Brain microvascular endothelial cell (primary cell): ENCODE results near the gene COQ2.
"Not testable (repeated sequence)": the region's sequence is repeated elsewhere in the genome, so short reads cannot be mapped to it uniquely, and the experiment has no call there.

Experiments used
- DNase-seq: peaks from one replicate; pipeline ENCODE4 v3.0.0-alpha.2; 2020
- H3K27ac ChIP-seq: fragments of 250-450 bp; sonication (Bioruptor Pico); 2 replicates; pipeline ENCODE4 v1.5.1; 2020; ENCODE audit warnings: mild to moderate bottlenecking, moderate library complexity
- H3K27me3 ChIP-seq: fragments of 250-450 bp; sonication (Bioruptor Pico); replicated peaks from 2 replicates; pipeline ENCODE4 v1.5.1; 2020; ENCODE audit warnings: mild to moderate bottlenecking
- H3K36me3 ChIP-seq: fragments of 250-450 bp; sonication (Bioruptor Pico); replicated peaks from 2 replicates; pipeline ENCODE4 v1.5.1; 2020; ENCODE audit warnings: mild to moderate bottlenecking
- H3K4me3 ChIP-seq: 2 replicates; pipeline ENCODE4 v1.5.1; 2011; ENCODE audit warnings: low read depth, mild to moderate bottlenecking, control low read depth, low read length, moderate library complexity
- CTCF ChIP-seq: IDR thresholded peaks from 2 replicates; pipeline ENCODE4 v1.5.1; 2011; ENCODE audit warnings: low read depth, mild to moderate bottlenecking, moderate library complexity, low read length, control low read depth, inconsistent platforms; ENCODE audit errors: missing control alignments
- in situ Hi-C: cut with HindIII; loops from 2 replicates; pipeline ENCODE4 v1.10.0; 2017; ENCODE audit warnings: low sequenced_read_pairs, low pct_ligation_motif_present

Gene COQ2

DNA sequence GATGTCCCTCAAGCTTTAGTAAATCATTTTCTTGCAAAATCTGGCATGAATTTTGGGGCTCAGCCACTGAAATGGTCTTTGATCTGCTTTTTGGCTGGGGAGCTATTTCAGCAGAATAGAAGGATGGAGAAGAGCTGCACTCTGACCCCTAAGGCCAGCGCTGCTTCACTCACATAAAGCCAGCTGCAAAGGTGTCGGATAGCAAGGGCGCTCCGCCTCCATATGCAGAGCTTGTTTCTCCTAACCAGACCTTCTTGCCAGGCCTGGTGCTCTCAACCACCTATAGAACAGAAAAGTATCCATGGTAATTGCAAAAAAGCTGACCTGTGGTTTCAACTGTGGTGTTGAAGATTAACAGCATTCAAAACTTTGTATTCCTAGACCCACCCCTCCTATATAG, 24.1 kb upstream of the COQ2 start:
- Histone ChIP-seq H3K27ac (no peak overlapping the region), H3K4me3 (no peak overlapping the region), H3K36me3 (no peaks in the 10 kb centered on the region), H3K27me3 (no peaks in the 10 kb centered on the region)
- no peak for TF ChIP-seq CTCF
- no peak for DNase-seq
- in situ Hi-C loops, result no loop called here

DNA sequence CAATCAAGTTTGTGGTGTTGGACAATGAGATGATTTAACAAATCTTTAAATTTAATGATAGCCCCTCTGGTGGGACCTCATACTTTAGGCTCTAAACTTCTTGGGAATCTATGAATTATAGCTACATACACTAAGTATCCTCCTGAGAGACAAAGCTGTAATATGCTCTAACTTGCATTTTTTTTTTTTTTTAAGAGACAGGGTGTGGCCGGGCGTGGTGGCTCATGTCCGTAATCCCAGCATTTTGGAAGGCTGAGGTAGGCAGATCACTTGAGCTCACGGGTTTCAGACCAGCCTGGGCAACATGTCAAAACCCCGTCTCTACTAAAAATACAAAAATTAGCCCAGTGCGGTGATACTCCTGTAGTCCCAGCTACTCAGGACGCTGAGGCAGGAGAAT, 23.3 kb upstream of the COQ2 start:
- in situ Hi-C loops, result no loop called here
- no peak for DNase-seq
- no peak overlapping the region for H3K27ac ChIP-seq
- no peaks in the 10 kb centered on the region for H3K27me3 ChIP-seq
- no peaks in the 10 kb centered on the region for H3K36me3 ChIP-seq
- TF ChIP-seq CTCF, result no peak
- no peak overlapping the region for H3K4me3 ChIP-seq

DNA sequence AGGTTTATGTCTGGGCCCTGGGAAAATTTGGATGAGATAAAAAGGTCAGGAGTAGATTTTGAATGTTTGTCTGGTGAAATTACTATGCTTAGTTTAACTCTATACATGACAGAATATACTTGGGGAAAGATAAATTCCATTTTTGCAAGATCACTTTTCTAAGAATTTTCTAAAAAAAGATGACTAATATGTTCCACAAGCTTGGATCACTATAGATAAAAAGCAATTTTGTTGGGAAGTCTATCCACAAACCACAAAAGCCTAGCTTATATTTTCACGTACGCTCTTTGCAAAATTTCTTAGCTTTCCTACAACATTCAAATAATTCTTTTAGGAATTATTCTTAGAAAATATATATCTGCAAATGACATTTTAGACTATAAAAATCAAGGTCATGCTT, 20.6 kb upstream of the COQ2 start:
- no peaks in the 10 kb centered on the region for H3K36me3 ChIP-seq
- in situ Hi-C loops, result no loop called here
- no peaks in the 10 kb centered on the region for H3K27me3 ChIP-seq
- no peak overlapping the region for H3K27ac ChIP-seq
- H3K4me3 ChIP-seq, result no peak overlapping the region
- no peak for TF ChIP-seq CTCF
- no peak for DNase-seq

DNA sequence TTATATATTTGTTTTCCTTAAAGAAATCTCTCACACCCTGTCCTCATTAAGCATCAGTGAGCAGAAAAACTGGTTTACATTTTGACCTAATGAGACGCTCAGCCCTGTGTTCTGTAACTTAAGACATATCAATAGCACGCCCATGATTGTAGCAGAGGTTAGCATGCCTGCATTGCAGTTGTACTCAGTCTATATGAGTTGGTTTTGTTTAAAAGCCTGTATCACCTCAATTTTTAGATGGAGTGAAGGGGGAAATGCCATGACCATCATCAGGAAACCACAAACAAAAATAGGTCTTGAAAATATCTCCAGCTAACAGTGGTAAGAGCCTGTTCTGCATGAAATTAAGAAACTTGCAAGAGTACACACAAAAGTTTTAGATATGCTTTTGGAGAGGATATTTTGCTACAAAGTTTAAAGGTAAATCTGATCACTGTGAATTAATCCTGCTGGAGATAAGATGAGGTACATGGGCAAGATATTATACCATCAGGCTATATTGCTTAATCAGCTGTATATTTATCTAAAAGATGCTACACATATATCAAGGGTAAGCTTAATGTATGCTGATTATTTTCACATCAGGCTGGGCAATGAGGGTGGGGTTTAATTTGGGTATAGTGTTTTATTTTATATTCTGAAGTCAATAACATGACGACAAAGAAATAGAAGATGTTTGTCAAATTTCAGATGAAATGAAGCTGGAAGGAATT, 13.1 kb upstream of the COQ2 start:
- no peak overlapping the region for H3K4me3 ChIP-seq
- no peak for TF ChIP-seq CTCF
- H3K27me3 ChIP-seq, result no peaks in the 10 kb centered on the region
- H3K27ac ChIP-seq, result no peak overlapping the region
- H3K36me3 ChIP-seq, result no peaks in the 10 kb centered on the region
- no peak for DNase-seq
- in situ Hi-C loops, result no loop called here

GRCh38 chr4:83293305-83294046, 8.9 kb upstream of the COQ2 start:
- in situ Hi-C loops, result no loop called here
- Histone ChIP-seq H3K27me3 (no peaks in the 10 kb centered on the region), H3K36me3 (no peaks in the 10 kb centered on the region), H3K27ac (no peak overlapping the region), H3K4me3 (no peak overlapping the region)
- TF ChIP-seq CTCF, result no peak
- DNase-seq, result no peak

DNA sequence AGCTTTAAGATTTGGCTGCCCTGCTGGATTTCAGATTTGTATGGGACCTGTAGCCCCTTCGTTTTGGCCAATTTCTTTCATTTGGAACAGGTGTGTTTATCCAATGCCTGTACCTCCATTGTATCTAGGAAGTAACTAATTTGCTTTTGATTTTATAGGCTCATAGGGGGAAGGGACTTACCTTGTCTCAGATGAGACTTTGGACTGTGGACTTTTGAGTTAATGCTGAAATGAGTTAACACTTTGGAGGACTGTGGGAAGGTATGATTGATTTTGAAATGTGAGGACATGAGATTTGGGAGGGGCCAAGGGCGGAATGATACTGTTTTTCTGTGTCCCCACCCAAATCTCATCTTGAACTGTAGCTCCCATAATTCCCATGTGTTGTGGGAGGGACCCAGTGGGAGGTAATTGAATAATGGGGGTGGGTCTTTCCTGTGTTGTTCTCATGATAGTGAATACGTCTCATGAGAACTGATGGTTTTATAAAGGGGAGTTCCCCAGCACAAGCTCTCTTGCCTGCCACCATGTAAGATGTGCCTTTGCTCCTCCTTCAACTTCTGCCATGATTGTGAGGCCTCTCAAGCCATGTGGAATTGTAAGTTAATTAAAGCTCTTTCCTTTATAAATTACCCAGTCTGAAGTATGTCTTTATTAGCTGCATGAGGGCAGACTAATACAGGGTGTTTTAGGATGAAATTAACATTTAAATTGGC, 5.6 kb upstream of the COQ2 start:
- not testable (repeated sequence) for DNase-seq

GRCh38 chr4:83288381-83288780, 3.8 kb upstream of the COQ2 start:
- DNase-seq, in situ Hi-C loops, H3K27ac ChIP-seq, H3K4me3 ChIP-seq, H3K27me3 ChIP-seq, H3K36me3 ChIP-seq: not testable (repeated sequence)

More for the DNA sequence above, 5.6 kb upstream of the COQ2 start:
- in situ Hi-C loops, H3K36me3 ChIP-seq, H3K4me3 ChIP-seq, H3K27ac ChIP-seq, H3K27me3 ChIP-seq: not testable (repeated sequence)
